Peyer's patch (tissue), 4 donors: ENCODE measurements around the gene XPNPEP1. TPM values are rescaled to one million over a fixed set of nuclear protein-coding genes. Genes with fewer than 3 reads are reported as not detected.
A peak's percentile ranks its signal among the peaks of the same experiment; 100 is the strongest.

ENCODE experiments used
- DNase-seq, 3 donors: peaks; one replicate each; pipeline ENCODE4 v3.0.0-alpha.2; 2017 to 2019
- H3K27ac ChIP-seq, 4 donors: fragments of 200-600 bp; sonication (generic); one replicate each; pipeline ENCODE4 v1.5.1; 2016 to 2019
- H3K27me3 ChIP-seq, 2 donors: fragments of 200-600 bp; sonication (generic); one replicate each; pipeline ENCODE4 v1.5.1; 2019
- H3K36me3 ChIP-seq, 3 donors: fragments of 200-600 bp; sonication (generic); one replicate each; pipeline ENCODE4 v1.5.1; 2016 to 2019
- H3K4me1 ChIP-seq, 4 donors: fragments of 200-600 bp; sonication (generic); one replicate each; pipeline ENCODE4 v1.5.1; 2016 to 2019
- H3K4me3 ChIP-seq, 4 donors: fragments of 200-600 bp; sonication (generic); 1 replicate in 3 of 4; 2 replicates in 1 of 4; pipeline ENCODE4 v1.5.1; 2016 to 2019; ENCODE audit warnings: mild to moderate bottlenecking in 1 of 4
- H3K9me3 ChIP-seq, 4 donors: fragments of 200-600 bp; sonication (generic); one replicate each; pipeline ENCODE4 v1.5.1; 2016 to 2019; ENCODE audit warnings: mild to moderate bottlenecking in 1 of 4
- CTCF ChIP-seq, 6 experiments: fragments of 450-650 bp in 4 of 6; fragments of 200-600 bp in 2 of 6; sonication (generic) in 1 of 6; IDR thresholded peaks; one replicate each; pipeline ENCODE4 v1.5.1; 2017 to 2019; ENCODE audit warnings: antibody characterized with exemption in 6 of 6, mild to moderate bottlenecking in 3 of 6, moderate library complexity in 1 of 6
- POLR2A ChIP-seq, 2 donors: fragments of 450-650 bp; IDR thresholded peaks; one replicate each; pipeline ENCODE4 v1.5.1; 2017; ENCODE audit warnings: antibody characterized with exemption in 2 of 2, mild to moderate bottlenecking in 2 of 2, moderate library complexity in 2 of 2
- total RNA-seq, 4 donors: library from RNA; depleted of rRNA; stranded (reverse); fragments of >200 nt; gene quantifications; one replicate each; pipeline ENCODE4 v1.1.0, GENCODE V29; 2016

XPNPEP1 gene
- total RNA-seq, 4 donors from 2014 or later: 148 to 295 (median 263) TPM

- H3K9me3 ChIP-seq: no peaks in the 10 kb centered on the region
- peaks cover 0 to under 1% (median 0%) of the 10 kb centered on the region in 4 donors for H3K4me1 ChIP-seq
- H3K36me3 ChIP-seq: no peaks in the 10 kb centered on the region
- H3K27me3 ChIP-seq: no peaks in the 10 kb centered on the region
- no peak for TF ChIP-seq POLR2A (IDR thresholded peaks at IDR 0.05)
- H3K4me3 ChIP-seq: no peak overlapping the region
- H3K27ac ChIP-seq: no peak overlapping the region
- DNase-seq: no peak
Measured at GRCh38 chr10:109939315-109939961, 16.1 kb upstream of the XPNPEP1 start.

GRCh38 chr10:109937460-109938065, 14.3 kb upstream of the XPNPEP1 start:
- Histone ChIP-seq H3K27me3 (no peaks in the 10 kb centered on the region), H3K4me1 (peaks cover 0 to 7% (median 0%) of the 10 kb centered on the region in 4 donors), H3K27ac (no peak overlapping the region), H3K4me3 (no peak overlapping the region), H3K9me3 (no peaks in the 10 kb centered on the region), H3K36me3 (no peaks in the 10 kb centered on the region)
- TF ChIP-seq CTCF (IDR thresholded peaks at IDR 0.05) (no peak), POLR2A (IDR thresholded peaks at IDR 0.05) (no peak)
- DNase-seq: no peak

- no peak for TF ChIP-seq CTCF (IDR thresholded peaks at IDR 0.05)
- no peak for TF ChIP-seq POLR2A (IDR thresholded peaks at IDR 0.05)
- peak overlapping the region in 1 of 4 donors; percentile 22 for H3K27ac ChIP-seq
- DNase-seq: no peak
- H3K4me3 ChIP-seq: no peak overlapping the region
- no peaks in the 10 kb centered on the region for H3K27me3 ChIP-seq
- peaks cover 0 to 7% (median 0%) of the 10 kb centered on the region in 4 donors for H3K4me1 ChIP-seq
- H3K36me3 ChIP-seq: no peaks in the 10 kb centered on the region
- H3K9me3 ChIP-seq: no peaks in the 10 kb centered on the region
Measured at GRCh38 chr10:109934958-109935793, 11.9 kb upstream of the XPNPEP1 start.

- Histone ChIP-seq H3K4me1 (peaks cover 0 to 7% (median 0%) of the 10 kb centered on the region in 4 donors), H3K4me3 (no peak overlapping the region), H3K36me3 (no peaks in the 10 kb centered on the region), H3K9me3 (no peaks in the 10 kb centered on the region), H3K27me3 (no peaks in the 10 kb centered on the region), H3K27ac (peak overlapping the region in 2 of 4 donors; percentile 34 to 40)
- DNase-seq: peak in 2 of 3 donors; percentile 40 to 64
- TF ChIP-seq POLR2A (IDR thresholded peaks at IDR 0.05): no peak
- TF ChIP-seq CTCF (IDR thresholded peaks at IDR 0.05): no peak
Measured at GRCh38 chr10:109933984-109934565, 10.8 kb upstream of the XPNPEP1 start.

GRCh38 chr10:109932968-109933367, 9.7 kb upstream of the XPNPEP1 start:
- H3K4me1 ChIP-seq: peaks cover 0 to 7% (median 0%) of the 10 kb centered on the region in 4 donors
- DNase-seq: no peak
- H3K9me3 ChIP-seq: no peaks in the 10 kb centered on the region
- no peak overlapping the region for H3K4me3 ChIP-seq
- H3K27me3 ChIP-seq: no peaks in the 10 kb centered on the region
- no peaks in the 10 kb centered on the region for H3K36me3 ChIP-seq
- no peak overlapping the region for H3K27ac ChIP-seq
- TF ChIP-seq CTCF (IDR thresholded peaks at IDR 0.05) (no peak), POLR2A (IDR thresholded peaks at IDR 0.05) (no peak)
